Choroid plexus epithelial cell (primary cell): ENCODE data around the gene SMOC1.

ENCODE experiments used
- DNase-seq: peaks from one replicate; pipeline ENCODE4 v3.0.0-alpha.2; 2010; ENCODE audit warnings: low read depth
- H3K4me3 ChIP-seq: 2 replicates; pipeline ENCODE4 v1.5.1; 2011; ENCODE audit warnings: low read depth, mild to moderate bottlenecking, control low read depth, low read length, moderate library complexity
- TF ChIP-seq, protein P1 (sequence below): conservative IDR thresholded peaks from 2 replicates; pipeline ENCODE4 v1.5.1; 2011; ENCODE audit warnings: low read depth, mild to moderate bottlenecking, control low read depth, inconsistent platforms, low read length, moderate library complexity

SMOC1 gene

DNA sequence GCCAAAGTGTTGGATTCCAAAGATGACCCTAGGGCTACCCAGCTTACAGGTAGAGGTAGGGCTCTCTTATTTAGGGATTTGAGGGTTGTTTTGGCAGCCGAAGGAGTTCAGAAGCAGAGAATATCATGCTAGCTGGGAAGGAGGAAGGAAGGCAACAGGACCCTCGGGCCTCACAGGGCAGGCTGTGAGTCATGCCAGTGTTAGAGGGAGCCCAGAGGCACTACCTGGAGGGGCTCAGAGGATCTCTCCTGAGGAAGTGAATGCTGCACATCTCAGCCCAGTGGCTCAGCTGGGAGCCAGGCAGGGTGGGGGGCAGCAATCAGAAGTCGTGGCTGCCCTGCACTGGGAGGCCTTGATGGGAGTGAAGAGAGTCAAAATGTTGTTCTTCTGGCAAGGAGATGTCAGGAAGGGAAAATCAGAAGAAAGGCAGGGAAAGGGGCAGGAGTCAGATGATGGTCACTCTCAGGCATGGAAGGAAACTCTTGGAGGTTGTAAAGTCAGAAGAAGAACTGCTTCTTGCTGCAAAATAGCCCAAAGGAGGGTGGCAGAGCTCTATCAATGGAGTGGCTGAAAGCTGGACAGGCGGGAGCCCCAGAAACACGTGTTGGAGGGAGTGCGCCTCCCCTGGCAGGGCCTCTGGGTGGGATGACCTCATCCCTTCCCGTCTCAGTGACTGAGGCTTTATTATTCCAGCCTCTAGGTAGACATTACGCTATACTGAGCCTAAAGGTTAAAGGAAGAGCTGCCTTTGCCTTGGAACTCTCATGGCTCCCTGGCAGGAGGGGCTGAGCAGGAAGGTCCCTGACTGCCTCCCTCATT lies 141.3 kb downstream of the SMOC1 start:
- TF ChIP-seq, protein P1, sequence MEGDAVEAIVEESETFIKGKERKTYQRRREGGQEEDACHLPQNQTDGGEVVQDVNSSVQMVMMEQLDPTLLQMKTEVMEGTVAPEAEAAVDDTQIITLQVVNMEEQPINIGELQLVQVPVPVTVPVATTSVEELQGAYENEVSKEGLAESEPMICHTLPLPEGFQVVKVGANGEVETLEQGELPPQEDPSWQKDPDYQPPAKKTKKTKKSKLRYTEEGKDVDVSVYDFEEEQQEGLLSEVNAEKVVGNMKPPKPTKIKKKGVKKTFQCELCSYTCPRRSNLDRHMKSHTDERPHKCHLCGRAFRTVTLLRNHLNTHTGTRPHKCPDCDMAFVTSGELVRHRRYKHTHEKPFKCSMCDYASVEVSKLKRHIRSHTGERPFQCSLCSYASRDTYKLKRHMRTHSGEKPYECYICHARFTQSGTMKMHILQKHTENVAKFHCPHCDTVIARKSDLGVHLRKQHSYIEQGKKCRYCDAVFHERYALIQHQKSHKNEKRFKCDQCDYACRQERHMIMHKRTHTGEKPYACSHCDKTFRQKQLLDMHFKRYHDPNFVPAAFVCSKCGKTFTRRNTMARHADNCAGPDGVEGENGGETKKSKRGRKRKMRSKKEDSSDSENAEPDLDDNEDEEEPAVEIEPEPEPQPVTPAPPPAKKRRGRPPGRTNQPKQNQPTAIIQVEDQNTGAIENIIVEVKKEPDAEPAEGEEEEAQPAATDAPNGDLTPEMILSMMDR: no peak
- H3K4me3 ChIP-seq: no peak overlapping the region
- DNase-seq: peak; percentile 47

DNA sequence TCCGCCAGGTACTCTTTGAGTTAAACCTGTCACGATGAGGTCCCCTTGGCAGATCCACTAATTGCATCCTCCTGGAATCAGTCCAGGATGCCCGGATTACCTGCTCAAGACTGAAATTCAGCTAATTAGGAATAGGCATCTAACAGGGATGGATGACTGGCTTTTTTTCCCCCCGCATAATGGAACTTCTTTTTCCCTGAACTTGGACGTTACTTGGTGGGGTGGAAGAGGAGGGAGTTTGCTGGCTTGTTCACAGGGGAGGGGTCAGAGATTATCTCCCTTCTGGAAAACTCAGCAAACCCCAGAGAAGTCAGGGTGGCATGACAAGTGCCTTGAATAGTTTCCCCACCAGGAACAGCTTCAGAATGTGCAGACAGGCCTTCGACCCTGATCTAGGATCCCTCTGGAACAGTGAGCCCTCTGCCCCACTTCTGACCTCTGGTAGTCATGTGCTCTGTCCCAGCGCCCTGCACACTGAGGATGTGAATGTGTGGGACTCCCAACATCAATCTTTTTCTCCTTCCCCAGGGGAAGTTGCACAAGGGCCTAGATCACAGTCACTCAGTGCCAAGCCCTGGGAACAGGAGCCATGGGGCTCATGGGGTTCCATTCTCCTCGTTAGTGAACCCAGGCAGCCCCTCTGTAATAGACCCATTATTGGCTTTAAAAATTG lies 142.5 kb downstream of the SMOC1 start:
- DNase-seq: no peak
- no peak overlapping the region for H3K4me3 ChIP-seq
- TF ChIP-seq, protein P1: no peak

DNA sequence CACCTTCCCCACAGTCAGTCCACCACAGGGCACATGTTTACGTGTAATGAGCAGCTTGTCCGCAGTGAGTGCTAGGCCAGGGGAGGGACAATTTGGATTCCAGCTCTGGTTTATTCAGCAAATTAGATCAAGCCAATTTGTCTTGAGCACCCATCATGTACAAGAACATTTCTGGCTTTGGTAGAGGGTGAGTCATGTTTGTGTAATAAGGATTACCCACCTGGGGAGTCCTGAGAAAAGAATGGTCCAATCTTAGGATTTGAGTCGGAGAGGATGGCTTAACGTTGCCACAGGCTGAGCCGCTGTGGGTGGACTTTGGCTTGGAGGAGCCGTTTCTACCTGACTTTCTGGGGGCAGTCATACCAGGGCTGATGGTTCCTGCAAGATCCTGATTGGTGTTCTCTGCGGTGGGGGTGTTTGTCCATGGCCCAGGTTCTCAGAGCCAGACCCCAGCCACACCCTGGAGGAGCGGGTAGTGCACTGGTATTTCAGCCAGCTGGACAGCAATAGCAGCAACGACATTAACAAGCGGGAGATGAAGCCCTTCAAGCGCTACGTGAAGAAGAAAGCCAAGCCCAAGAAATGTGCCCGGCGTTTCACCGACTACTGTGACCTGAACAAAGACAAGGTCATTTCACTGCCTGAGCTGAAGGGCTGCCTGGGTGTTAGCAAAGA lies 143.7 kb downstream of the SMOC1 start:
- TF ChIP-seq, protein P1: no peak
- H3K4me3 ChIP-seq: no peak overlapping the region
- no peak for DNase-seq

DNA sequence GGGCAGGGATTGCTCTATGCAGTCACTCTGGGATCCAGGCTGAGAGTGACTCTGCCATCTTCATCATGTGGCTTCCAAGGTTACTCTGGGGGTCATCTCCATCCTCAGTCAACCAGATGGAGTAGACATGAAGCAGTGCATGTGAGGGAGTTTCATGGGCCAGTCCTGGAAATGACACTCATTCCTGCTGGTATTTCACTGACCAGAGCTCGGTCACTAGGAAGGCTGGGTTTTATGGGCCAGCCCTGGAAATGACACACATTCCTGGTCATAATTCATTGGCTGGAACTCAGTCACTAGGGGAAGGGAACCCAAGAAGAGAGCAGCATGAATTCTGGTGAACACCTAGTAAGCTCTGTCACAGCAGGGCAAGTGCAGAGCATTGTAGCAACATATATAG lies 144.7 kb downstream of the SMOC1 start:
- TF ChIP-seq, protein P1: no peak
- DNase-seq: no peak

DNA sequence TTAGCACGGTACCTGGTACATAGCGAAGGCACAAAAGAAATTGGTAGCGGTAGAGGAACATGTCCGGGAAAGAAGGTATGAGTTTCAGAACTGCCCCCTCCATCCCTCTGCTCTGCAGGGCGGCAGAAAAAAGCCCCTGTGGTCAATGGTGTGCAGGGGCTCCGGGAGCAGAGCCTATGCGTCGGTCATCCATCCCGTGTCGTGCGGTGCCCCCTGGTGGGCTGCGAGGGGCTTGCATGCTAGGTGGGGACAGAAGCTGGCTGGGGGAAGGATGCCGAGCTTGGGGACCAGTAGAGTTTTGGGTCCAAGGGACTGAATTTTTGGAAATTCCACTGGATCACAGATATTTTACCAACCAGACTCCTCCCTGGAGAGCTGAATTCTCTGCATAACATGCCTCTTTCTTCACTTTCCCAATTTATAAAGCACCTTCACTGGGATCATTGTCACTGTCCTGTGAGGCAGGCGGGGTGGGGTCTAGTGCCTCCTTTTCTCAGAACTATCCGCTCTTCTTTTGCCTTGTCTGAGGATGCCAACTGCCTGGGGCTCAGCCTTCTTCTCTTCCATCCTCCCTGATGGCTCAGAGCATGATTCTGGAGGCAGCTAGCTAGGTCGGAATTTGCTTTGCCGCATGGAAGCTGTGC lies 148.7 kb downstream of the SMOC1 start:
- H3K4me3 ChIP-seq: no peak overlapping the region
- TF ChIP-seq, protein P1: peak; percentile 95
- DNase-seq: peak; percentile 69

More for the DNA sequence above, 144.7 kb downstream of the SMOC1 start:
- H3K4me3 ChIP-seq: no peak overlapping the region

DNA sequence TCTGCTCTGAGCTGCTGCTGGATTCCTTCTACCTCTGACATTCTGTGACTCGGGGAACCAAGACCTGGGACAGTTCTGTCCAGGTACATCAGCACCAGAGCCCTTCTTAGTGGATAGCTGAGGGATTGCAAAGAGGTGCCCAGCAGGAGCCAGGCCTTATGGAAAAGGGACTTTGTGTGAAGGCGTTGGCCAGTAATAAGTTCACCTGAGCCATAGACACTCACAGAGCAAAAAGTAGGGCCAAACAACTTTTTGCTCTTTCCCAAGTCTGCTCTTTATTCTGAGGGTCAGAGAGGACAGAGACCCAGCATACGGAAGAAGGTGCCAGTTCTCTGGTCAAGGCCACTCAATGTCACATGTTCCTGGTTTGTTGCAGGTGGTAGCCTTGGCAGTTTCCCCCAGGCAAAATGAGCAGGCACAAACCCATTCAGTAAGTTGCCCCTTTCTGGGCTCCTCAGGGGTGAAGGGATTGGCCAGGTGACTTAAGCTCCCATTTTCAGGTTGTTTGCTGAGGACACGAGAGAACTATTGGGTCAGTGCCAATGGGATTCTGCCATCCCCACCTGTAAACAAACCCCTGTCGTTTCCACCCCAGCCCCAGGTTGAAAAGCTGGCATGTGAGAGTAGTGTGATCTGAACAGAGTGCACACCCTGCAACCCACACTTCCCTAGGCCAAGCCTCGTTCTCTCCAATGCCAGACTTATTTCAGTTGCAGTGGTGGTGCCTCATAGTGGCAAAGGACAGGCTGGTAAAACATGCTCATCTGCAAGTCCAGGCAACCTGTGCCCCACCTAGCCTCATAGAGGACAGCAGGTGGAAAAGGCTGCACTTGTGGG lies 150.3 kb downstream of the SMOC1 start:
- TF ChIP-seq, protein P1: no peak
- no peak for DNase-seq
- no peak overlapping the region for H3K4me3 ChIP-seq
